ENCODE measurements around the gene MRNIP.

MRNIP gene

DNA sequence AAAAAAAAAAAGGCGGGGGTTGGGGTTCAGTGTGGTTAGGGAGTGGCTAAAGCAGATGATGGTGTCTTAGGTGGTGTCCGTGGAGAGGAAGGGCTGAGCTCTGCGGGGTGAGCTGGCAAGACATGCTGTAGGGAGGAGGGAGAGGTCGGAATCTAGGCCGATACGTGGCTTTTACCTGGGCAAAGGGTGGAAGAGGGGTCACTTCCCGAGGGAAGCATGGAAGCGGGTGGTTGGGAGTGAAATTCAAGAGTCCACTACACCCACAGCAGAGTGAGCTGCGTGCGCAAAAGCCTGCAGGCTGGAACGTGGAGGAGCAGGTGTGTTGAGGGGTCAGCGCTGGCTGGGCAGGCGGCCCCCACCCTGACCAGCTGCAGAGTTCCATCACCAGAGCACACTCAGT, 31.3 kb upstream of the MRNIP start:
- TF ChIP-seq CTCF (IDR thresholded peaks at IDR 0.05; ENCODE audit: low read depth, low read length), result no peak
- in situ Hi-C loops (cut with HindIII; ENCODE audit: low sequenced_read_pairs), result no loop called here
- no peak for DNase-seq (ENCODE audit: low read depth, low spot score)
- H3K4me3 ChIP-seq (ENCODE audit: low read depth, low read length), result no peak overlapping the region

DNA sequence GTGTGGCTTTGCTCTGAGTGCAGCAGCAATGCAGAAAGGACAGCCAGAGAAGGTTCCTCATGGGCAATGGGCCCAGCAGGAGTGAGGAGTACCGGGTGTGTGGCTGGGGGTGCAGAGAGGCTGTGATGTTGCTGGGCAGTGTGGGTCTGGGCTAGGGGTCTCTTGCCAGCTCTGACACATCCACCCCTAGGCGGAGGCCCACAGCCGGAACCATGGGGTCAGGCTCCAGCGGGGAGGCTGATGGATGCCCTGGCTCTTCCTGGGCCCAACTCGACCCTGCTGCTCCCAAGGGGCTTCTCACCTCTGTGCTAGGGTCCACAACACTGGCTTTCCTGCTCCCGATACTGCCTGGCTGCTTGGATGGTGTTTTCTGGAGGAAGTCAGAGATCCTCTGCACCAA, 29.2 kb upstream of the MRNIP start:
- H3K4me3 ChIP-seq (ENCODE audit: low read depth, low read length), result no peak overlapping the region
- in situ Hi-C loops (cut with HindIII; ENCODE audit: low sequenced_read_pairs), result no loop called here
- DNase-seq (ENCODE audit: low read depth, low spot score), result no peak
- no peak for TF ChIP-seq CTCF (IDR thresholded peaks at IDR 0.05; ENCODE audit: low read depth, low read length)

DNA sequence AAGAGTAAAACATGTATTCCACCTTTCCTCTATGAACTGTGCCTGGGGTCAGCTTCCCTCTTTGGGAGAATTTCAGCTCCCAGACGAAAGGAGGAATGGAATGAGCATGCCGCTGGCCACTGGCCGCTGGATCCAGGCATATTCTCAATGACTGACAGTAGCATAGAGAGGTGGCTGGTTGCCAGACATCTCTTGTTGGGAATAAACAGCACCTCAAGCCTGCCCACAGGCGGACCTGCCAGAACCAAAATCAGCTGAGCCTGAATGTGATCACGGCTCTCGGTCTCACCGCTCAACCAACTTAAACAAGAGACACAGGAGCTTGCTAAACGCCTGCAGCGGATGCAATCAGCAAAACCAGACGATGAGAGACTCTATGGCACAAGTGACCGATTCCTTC, 28.5 kb upstream of the MRNIP start:
- DNase-seq (ENCODE audit: low read depth, low spot score), result no peak
- H3K4me3 ChIP-seq (ENCODE audit: low read depth, low read length), result no peak overlapping the region
- in situ Hi-C loops (cut with HindIII; ENCODE audit: low sequenced_read_pairs), result no loop called here
- no peak for TF ChIP-seq CTCF (IDR thresholded peaks at IDR 0.05; ENCODE audit: low read depth, low read length)

- no peak overlapping the region for H3K4me3 ChIP-seq (ENCODE audit: low read depth, low read length)
- TF ChIP-seq CTCF (IDR thresholded peaks at IDR 0.05; ENCODE audit: low read depth, low read length), result no peak
- in situ Hi-C loops (cut with HindIII; ENCODE audit: low sequenced_read_pairs), result no loop called here
- no peak for DNase-seq (ENCODE audit: low read depth, low spot score)
Measured at GRCh38 chr5:179886190-179886911, 27.7 kb upstream of the MRNIP start.

- TF ChIP-seq CTCF (IDR thresholded peaks at IDR 0.05; ENCODE audit: low read depth, low read length), result no peak
- in situ Hi-C loops (cut with HindIII; ENCODE audit: low sequenced_read_pairs), result no loop called here
Measured at GRCh38 chr5:179885491-179886090, 27.0 kb upstream of the MRNIP start.

DNA sequence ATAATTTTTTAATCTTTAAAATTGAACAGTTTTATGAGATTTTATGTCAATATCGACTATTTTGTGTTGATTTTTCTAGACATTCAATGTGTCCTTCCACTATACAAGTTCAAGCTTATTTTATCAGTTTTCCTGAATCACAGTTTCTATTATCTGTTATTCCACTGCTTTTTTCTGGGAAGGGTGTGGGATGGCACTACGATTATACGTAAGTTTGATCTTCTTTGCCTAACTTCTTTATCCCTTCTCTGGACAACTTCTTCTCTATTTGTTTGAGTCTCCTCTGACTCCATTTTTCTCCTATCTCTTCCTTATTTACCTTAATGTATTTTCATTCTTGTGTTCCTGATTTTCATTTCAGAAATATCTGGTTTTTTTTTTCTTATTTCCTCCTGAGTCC, 24.5 kb upstream of the MRNIP start:
- in situ Hi-C loops (cut with HindIII; ENCODE audit: low sequenced_read_pairs), result no loop called here
- no peak for DNase-seq (ENCODE audit: low read depth, low spot score)
- TF ChIP-seq CTCF (IDR thresholded peaks at IDR 0.05; ENCODE audit: low read depth, low read length), result no peak
- no peak overlapping the region for H3K4me3 ChIP-seq (ENCODE audit: low read depth, low read length)

More at GRCh38 chr5:179885491-179886090, 27.0 kb upstream of the MRNIP start:
- no peak overlapping the region for H3K4me3 ChIP-seq (ENCODE audit: low read depth, low read length)
- no peak for DNase-seq (ENCODE audit: low read depth, low spot score)

All from astrocyte of the spinal cord (primary cell).